Sigmoid colon (tissue), 4 donors: ENCODE results near the gene TPX2.

Source experiments
- EP300 ChIP-seq, 4 donors: sonication (generic); formaldehyde crosslinking; IDR thresholded peaks; one replicate each; pipeline ENCODE4 v1.6.1; 2017; ENCODE audit warnings: antibody characterized with exemption in 4 of 4
- POLR2AphosphoS5 ChIP-seq, 4 donors: sonication (generic); formaldehyde crosslinking; IDR thresholded peaks; one replicate each; pipeline ENCODE4 v1.6.1; 2017; ENCODE audit warnings: antibody characterized with exemption in 4 of 4
- TF ChIP-seq, protein P1 (sequence below), 4 experiments: fragments of 450-650 bp in 3 of 4; fragments of 200-600 bp in 1 of 4; IDR thresholded peaks; one replicate each; pipeline ENCODE4 v1.5.1; 2016 to 2019; ENCODE audit warnings: antibody characterized with exemption in 4 of 4, mild to moderate bottlenecking in 3 of 4, moderate library complexity in 2 of 4

DNA sequence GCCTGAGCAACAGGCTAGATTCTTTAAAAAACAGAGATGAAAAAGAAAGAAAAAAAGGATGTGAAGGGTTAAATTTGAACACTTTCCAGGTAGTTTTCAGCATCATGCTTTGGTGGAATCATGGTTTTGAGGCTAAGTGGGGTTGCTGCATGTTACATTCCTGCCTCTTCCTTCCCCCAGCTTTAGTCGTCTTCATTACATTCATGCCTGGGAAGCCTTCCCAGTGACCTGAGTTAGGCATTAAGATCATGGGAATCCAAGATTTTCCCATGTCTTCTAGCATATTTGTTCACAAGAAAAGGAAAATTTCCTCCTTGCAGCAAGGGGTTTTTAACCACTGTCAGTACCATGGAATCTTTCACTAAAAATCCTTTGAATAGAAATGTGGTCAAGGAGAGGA lies 12.0 kb downstream of the TPX2 start:
- TF ChIP-seq EP300 (IDR thresholded peaks at IDR 0.05) (no peak), POLR2AphosphoS5 (IDR thresholded peaks at IDR 0.05) (no peak)
- TF ChIP-seq, protein P1, sequence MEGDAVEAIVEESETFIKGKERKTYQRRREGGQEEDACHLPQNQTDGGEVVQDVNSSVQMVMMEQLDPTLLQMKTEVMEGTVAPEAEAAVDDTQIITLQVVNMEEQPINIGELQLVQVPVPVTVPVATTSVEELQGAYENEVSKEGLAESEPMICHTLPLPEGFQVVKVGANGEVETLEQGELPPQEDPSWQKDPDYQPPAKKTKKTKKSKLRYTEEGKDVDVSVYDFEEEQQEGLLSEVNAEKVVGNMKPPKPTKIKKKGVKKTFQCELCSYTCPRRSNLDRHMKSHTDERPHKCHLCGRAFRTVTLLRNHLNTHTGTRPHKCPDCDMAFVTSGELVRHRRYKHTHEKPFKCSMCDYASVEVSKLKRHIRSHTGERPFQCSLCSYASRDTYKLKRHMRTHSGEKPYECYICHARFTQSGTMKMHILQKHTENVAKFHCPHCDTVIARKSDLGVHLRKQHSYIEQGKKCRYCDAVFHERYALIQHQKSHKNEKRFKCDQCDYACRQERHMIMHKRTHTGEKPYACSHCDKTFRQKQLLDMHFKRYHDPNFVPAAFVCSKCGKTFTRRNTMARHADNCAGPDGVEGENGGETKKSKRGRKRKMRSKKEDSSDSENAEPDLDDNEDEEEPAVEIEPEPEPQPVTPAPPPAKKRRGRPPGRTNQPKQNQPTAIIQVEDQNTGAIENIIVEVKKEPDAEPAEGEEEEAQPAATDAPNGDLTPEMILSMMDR (IDR thresholded peaks at IDR 0.05), result no peak
